GM12892 (cell line): Measurements from ENCODE around the gene TIAM1.

Experiments
- POLR2A ChIP-seq: IDR thresholded peaks from 2 replicates; pipeline ENCODE4 v1.6.1; 2011; ENCODE audit warnings: low read depth, low read length, control low read depth
- POLR2AphosphoS5 ChIP-seq: IDR thresholded peaks from 2 replicates; pipeline ENCODE4 v1.6.1; 2011; ENCODE audit warnings: low read depth, low read length, control low read depth
- TAF1 ChIP-seq: IDR thresholded peaks from 2 replicates; pipeline ENCODE4 v1.6.1; 2011; ENCODE audit warnings: low read depth, mild to moderate bottlenecking, control low read depth, low read length, borderline replicate concordance

DNA sequence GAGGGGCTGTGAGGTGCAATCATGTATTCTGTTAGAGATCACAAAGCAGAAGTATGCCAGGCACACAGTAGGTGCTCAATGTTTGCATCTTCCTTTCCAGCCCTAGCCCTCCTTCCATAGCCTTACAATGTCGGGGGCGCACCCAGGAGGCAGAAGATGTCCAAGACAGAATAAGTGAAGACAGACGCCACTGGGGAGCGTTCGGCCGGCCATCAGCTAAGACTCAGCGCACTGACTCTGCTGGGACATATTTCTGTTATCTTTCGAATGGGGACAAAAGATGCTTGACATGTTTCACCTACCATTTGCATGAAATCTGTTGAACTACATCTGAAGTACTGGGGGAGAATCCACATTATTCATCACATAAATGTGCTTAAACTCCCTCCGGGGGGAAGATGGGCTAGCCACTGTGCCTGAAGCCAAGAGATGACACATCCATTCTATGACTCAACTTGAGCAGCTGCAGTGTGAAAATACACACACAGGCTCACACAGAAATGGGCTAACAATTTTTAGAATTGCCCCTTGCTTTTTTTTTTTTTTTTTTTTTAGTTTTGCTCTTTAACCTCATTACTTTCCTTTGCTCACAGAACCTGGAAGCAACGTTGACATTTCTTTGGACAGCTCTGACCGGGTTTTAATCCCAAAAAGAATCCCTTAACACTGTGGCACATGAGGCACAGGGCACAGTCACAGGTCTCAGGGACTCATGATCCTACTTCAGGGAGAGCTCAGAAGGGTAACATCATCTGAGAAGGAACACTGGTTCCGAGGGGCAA, 7.9 kb downstream of the TIAM1 start:
- TF ChIP-seq POLR2AphosphoS5 (no peak), TAF1 (no peak), POLR2A (no peak)
